ENCODE data around the gene FAM222B. TPM values are rescaled to one million over a fixed set of nuclear protein-coding genes. Genes with fewer than 3 reads are reported as not detected.
A peak's percentile ranks its signal among the peaks of the same experiment; 100 is the strongest.

The FAM222B gene
- total and polyA plus RNA-seq, 9 of the 15 experiments (the other 6 are each of a cell fraction or from before 2014, with no cell fraction given) = 4.0 to 34.6 (median 7.5) TPM

- TF ChIP-seq RCOR1 (IDR thresholded peaks at IDR 0.05; ENCODE audit: borderline replicate concordance in 1 of 2, low read depth in 2 of 2, low read length in 2 of 2) (0 out of 4 replicates have a peak, but pooled peaks of 1 of the 2 experiments have one; percentile 4), ZNF696 (CRISPR knock-in tag; conservative IDR thresholded peaks at IDR 0.05) (no peak), ETS2 (tag; IDR thresholded peaks at IDR 0.05; ENCODE audit: borderline replicate concordance, poor library complexity, severe bottlenecking) (no peak), JUND (IDR thresholded peaks at IDR 0.05; ENCODE audit: borderline replicate concordance, low read depth, low read length) (peak; percentile 70), JUND (tag; IDR thresholded peaks at IDR 0.05; ENCODE audit: borderline replicate concordance, low read depth, low read length) (peak; percentile 63; the same call in 1 of the 3 replicates), ZNF253 (CRISPR knock-in tag; conservative IDR thresholded peaks at IDR 0.05) (no peak), ATF7 (IDR thresholded peaks at IDR 0.05) (peak; percentile 92), SMAD1 (IDR thresholded peaks at IDR 0.05; ENCODE audit: low read depth, low read length, partially characterized antibody) (no peak), ZNF695 (CRISPR knock-in tag; IDR thresholded peaks at IDR 0.05) (no peak), PRPF4 (IDR thresholded peaks at IDR 0.05; ENCODE audit: insufficient read depth, low read depth, low read length, poor library complexity, severe bottlenecking) (no peak), MED1 (CRISPR knock-in tag; IDR thresholded peaks at IDR 0.05; ENCODE audit: borderline replicate concordance) (no peak), ZFP1 (CRISPR knock-in tag; IDR thresholded peaks at IDR 0.05) (0 out of 2 replicates have a peak, but pooled peaks have one; percentile 6), ZC3H8 (IDR thresholded peaks at IDR 0.05) (no peak; the same call in 1 of the 2 replicates), L3MBTL2 (IDR thresholded peaks at IDR 0.05) (peak; percentile 85; the same call in 1 of the 2 replicates), SUPT5H (IDR thresholded peaks at IDR 0.05) (peak; percentile 61), PCBP1 (IDR thresholded peaks at IDR 0.05; ENCODE audit: low read depth, low read length, poor library complexity, severe bottlenecking) (no peak), COPS2 (conservative IDR thresholded peaks at IDR 0.05) (no peak), TEAD1 (CRISPR knock-in tag; IDR thresholded peaks at IDR 0.05) (peak; percentile 99 to 100), CTCF (IDR thresholded peaks at IDR 0.05 in 2 of 3, conservative IDR thresholded peaks at IDR 0.05 in 1 of 3; ENCODE audit: insufficient read depth in 2 of 3, low read depth in 1 of 3, low read length in 3 of 3) (0 out of 6 replicates have a peak, but pooled peaks of 1 of the 3 experiments have one; percentile 1), ZNF324 (CRISPR knock-in tag; IDR thresholded peaks at IDR 0.05) (no peak), MCM7 (IDR thresholded peaks at IDR 0.05) (no peak), ZNF282 (CRISPR knock-in tag; IDR thresholded peaks at IDR 0.05) (no peak)
- TF ChIP-seq, protein P1, sequence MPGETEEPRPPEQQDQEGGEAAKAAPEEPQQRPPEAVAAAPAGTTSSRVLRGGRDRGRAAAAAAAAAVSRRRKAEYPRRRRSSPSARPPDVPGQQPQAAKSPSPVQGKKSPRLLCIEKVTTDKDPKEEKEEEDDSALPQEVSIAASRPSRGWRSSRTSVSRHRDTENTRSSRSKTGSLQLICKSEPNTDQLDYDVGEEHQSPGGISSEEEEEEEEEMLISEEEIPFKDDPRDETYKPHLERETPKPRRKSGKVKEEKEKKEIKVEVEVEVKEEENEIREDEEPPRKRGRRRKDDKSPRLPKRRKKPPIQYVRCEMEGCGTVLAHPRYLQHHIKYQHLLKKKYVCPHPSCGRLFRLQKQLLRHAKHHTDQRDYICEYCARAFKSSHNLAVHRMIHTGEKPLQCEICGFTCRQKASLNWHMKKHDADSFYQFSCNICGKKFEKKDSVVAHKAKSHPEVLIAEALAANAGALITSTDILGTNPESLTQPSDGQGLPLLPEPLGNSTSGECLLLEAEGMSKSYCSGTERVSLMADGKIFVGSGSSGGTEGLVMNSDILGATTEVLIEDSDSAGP (CRISPR knock-in tag; IDR thresholded peaks at IDR 0.05) = no peak
- TF ChIP-seq, protein P2, sequence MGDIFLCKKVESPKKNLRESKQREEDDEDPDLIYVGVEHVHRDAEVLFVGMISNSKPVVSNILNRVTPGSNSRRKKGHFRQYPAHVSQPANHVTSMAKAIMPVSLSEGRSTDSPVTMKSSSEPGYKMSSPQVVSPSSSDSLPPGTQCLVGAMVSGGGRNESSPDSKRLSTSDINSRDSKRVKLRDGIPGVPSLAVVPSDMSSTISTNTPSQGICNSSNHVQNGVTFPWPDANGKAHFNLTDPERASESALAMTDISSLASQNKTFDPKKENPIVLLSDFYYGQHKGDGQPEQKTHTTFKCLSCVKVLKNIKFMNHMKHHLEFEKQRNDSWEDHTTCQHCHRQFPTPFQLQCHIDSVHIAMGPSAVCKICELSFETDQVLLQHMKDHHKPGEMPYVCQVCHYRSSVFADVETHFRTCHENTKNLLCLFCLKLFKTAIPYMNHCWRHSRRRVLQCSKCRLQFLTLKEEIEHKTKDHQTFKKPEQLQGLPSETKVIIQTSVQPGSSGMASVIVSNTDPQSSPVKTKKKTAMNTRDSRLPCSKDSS (IDR thresholded peaks at IDR 0.05; ENCODE audit: low read depth, partially characterized antibody) = no peak
Observed at GRCh38 chr17:28744104-28744971, 98.3 kb downstream of the FAM222B start (continued).

Measured in K562 (cell line).